Effector memory CD4-positive, alpha-beta T cell (primary cell): ENCODE results near the gene PLXNA2.

Experiments used
- DNase-seq, 3 donors: peaks; one replicate each; pipeline ENCODE4 v3.0.0-alpha.2; 2020
- H3K27ac ChIP-seq: 2 replicates; pipeline ENCODE4 v1.7.0; 2013; ENCODE audit warnings: mild to moderate bottlenecking, low read length, moderate library complexity; ENCODE audit not compliant: insufficient read depth, poor library complexity, severe bottlenecking
- H3K27me3 ChIP-seq: replicated peaks from 2 replicates; pipeline ENCODE4 v1.7.0; 2013; ENCODE audit warnings: mild to moderate bottlenecking, low read length; ENCODE audit not compliant: insufficient read depth, control insufficient read depth, poor library complexity, severe bottlenecking
- H3K36me3 ChIP-seq: 2 replicates; pipeline ENCODE4 v1.7.0; 2013; ENCODE audit warnings: mild to moderate bottlenecking, low read length, moderate library complexity; ENCODE audit not compliant: control insufficient read depth, insufficient read depth
- H3K4me1 ChIP-seq: 2 replicates; pipeline ENCODE4 v1.7.0; 2013; ENCODE audit warnings: low read length, mild to moderate bottlenecking; ENCODE audit not compliant: control insufficient read depth, insufficient read depth, poor library complexity, severe bottlenecking
- H3K4me3 ChIP-seq: 2 replicates; pipeline ENCODE4 v1.7.0; 2013; ENCODE audit warnings: low read length, low read depth, mild to moderate bottlenecking; ENCODE audit not compliant: insufficient read depth, poor library complexity, severe bottlenecking
- H3K9me3 ChIP-seq: 2 replicates; pipeline ENCODE4 v1.7.0; 2013; ENCODE audit warnings: mild to moderate bottlenecking, low read length, moderate library complexity; ENCODE audit not compliant: control insufficient read depth

PLXNA2 gene

DNA sequence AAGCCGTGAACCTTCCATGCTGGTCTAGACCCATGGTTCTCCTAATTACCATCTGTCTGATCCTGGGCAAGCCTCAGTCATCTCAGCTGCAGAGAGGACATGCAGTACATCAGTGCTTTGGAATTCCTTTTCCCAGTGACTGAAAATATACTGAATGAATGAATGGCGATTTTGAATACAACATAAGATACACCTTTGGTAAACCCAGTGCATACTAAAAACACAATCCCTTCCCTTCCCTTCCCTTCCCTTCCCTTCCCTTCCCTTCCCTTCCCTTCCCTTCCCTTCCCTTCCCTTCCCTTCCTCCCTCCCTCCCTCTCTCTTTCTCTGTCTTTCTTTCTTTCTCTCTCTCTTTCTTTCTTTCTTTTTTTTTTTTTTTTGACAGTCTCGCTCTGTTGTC lies 21.3 kb upstream of the PLXNA2 start:
- Histone ChIP-seq H3K4me1 (no peaks in the 10 kb centered on the region), H3K27me3 (no peaks in the 10 kb centered on the region), H3K27ac (no peak overlapping the region), H3K4me3 (no peak overlapping the region), H3K9me3 (no peaks in the 10 kb centered on the region), H3K36me3 (no peaks in the 10 kb centered on the region)
- DNase-seq: no peak

DNA sequence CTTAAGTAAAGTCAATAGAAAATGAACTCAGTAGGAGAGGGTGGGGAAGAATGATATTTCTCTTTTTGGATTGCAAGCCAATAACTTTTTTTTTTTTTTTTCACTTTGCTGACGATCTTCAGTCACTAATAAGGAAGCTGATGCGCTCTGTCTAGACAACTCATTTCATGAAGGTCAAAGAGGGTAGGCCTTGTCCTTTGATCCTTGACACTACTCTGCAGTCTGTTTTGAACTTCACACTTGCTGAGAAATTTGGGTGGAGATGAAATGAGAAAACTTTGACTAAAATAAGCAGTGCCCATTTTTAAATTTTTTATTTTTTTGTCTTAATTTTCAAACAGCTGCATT lies 20.9 kb upstream of the PLXNA2 start:
- H3K36me3 ChIP-seq: no peaks in the 10 kb centered on the region
- DNase-seq: no peak
- no peak overlapping the region for H3K4me3 ChIP-seq
- no peak overlapping the region for H3K27ac ChIP-seq
- no peaks in the 10 kb centered on the region for H3K4me1 ChIP-seq
- H3K27me3 ChIP-seq: no peaks in the 10 kb centered on the region
- no peaks in the 10 kb centered on the region for H3K9me3 ChIP-seq

DNA sequence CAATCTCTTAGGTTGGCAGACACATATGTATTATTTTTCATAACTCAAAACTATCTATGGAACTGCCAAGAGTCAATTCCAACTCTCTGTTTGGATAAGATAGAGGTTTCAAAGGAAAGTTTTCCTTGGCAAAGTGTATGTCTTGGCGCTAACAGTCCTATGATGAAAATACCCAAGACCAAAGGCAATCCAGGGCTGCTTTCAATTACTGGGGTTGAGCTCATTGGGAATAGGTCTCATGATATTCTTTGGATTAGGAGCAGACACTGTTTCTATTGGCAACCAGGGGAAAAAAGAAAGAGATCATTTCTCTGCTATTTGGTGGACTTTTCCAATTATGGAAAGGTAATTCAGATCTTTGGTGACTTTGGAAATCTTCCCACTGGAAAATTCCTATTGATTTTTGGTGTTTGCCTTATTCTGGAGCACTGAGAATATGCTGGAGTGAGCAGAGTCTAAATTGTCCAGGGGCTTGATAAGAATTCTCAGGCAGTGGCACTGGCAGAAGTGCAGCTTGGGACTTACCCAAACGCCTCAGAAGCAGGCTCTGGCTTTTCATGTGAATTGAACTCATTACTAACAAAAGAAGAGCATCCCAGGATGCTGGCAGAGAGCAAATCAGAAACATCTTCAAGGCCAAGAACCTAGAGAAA lies 20.4 kb upstream of the PLXNA2 start:
- Histone ChIP-seq H3K36me3 (no peaks in the 10 kb centered on the region), H3K27ac (no peak overlapping the region), H3K27me3 (no peaks in the 10 kb centered on the region), H3K4me1 (no peaks in the 10 kb centered on the region), H3K4me3 (no peak overlapping the region), H3K9me3 (no peaks in the 10 kb centered on the region)
- DNase-seq: no peak

DNA sequence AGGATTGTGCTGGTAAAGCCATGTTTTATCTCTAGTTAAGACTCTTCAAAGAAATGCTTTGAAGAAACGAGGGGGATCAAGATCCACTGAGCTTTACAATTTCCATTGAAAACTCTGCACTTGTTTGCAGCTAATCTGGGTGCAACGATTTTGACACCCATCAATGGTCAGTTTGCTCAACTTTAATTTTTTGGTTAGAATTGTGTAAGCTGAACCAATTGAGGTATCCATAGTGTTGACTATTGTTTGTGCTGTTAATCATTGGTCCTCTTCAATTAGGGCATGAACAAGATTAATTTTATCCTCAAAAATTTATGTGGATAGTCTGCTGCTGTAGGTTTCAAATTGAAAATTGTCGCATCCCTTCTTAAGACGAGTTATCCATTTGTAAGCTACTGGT lies 17.7 kb upstream of the PLXNA2 start:
- H3K27me3 ChIP-seq: no peaks in the 10 kb centered on the region
- H3K4me3 ChIP-seq: no peak overlapping the region
- no peaks in the 10 kb centered on the region for H3K36me3 ChIP-seq
- DNase-seq: no peak
- H3K4me1 ChIP-seq: no peaks in the 10 kb centered on the region
- H3K9me3 ChIP-seq: no peaks in the 10 kb centered on the region
- H3K27ac ChIP-seq: no peak overlapping the region

DNA sequence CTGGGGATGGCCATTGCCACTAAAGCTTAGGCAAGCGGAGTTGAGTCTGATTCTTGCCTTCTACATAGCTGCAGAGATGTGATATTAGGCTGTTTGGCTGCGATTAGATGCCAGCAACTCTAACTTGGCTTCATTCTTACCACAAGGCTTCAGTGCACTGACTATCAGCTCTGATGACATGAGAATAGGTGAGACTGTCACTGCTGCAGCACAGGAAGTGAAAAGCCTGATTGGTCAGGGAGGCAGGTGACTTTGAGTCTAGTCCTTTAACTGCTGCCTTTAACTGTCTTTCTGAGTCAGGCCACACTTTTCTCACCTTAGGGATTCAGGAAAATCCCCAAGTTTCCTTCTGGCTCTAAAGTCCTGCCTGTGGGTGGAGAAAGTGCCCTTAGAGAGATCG lies 14.1 kb upstream of the PLXNA2 start:
- Histone ChIP-seq H3K4me1 (no peaks in the 10 kb centered on the region), H3K27me3 (no peaks in the 10 kb centered on the region), H3K9me3 (no peaks in the 10 kb centered on the region), H3K27ac (no peak overlapping the region), H3K4me3 (no peak overlapping the region), H3K36me3 (no peaks in the 10 kb centered on the region)
- no peak for DNase-seq

DNA sequence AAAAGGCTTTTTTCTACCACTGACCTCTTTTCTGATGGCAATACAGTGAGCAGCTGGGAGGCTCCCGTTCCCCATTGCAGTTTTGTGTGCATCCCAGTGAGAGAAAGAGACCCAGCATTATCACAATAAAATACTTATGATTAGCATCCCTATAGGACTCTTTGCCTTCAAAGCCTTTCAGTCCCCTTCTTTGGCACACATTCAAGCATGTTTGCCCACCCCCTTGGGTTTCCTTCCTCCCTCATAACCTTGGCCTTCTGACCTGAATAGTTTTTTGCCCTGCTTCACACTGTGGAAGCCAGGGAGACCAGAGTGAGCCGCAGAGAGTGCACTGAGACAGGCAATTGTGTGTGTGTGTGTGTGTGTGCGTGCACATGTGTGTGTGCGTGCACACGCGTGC lies 13.2 kb upstream of the PLXNA2 start:
- H3K36me3 ChIP-seq: no peaks in the 10 kb centered on the region
- no peak overlapping the region for H3K27ac ChIP-seq
- no peak overlapping the region for H3K4me3 ChIP-seq
- no peaks in the 10 kb centered on the region for H3K27me3 ChIP-seq
- no peaks in the 10 kb centered on the region for H3K4me1 ChIP-seq
- no peaks in the 10 kb centered on the region for H3K9me3 ChIP-seq
- no peak for DNase-seq

DNA sequence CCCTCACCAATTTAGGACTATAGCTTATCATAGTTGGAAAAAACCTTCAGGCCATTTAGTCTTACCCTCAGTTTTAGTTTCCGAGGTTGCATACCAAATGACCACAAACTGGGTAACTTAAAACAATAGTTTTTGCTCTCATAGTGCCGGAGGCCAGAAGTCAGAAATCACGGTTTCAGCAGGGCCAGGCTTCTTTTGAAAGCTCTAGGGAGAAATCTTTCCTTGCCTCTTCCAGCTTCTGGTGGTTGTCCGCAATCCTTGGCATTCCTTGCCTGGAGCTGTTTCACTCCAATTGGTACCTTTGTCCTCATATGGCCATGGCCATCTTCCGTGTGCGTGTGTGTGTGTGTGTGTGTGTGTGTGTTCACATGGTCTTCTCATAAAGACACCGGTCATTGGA lies 12.4 kb upstream of the PLXNA2 start:
- no peaks in the 10 kb centered on the region for H3K36me3 ChIP-seq
- no peaks in the 10 kb centered on the region for H3K27me3 ChIP-seq
- no peaks in the 10 kb centered on the region for H3K4me1 ChIP-seq
- no peak overlapping the region for H3K4me3 ChIP-seq
- H3K9me3 ChIP-seq: no peaks in the 10 kb centered on the region
- DNase-seq: no peak
- no peak overlapping the region for H3K27ac ChIP-seq

DNA sequence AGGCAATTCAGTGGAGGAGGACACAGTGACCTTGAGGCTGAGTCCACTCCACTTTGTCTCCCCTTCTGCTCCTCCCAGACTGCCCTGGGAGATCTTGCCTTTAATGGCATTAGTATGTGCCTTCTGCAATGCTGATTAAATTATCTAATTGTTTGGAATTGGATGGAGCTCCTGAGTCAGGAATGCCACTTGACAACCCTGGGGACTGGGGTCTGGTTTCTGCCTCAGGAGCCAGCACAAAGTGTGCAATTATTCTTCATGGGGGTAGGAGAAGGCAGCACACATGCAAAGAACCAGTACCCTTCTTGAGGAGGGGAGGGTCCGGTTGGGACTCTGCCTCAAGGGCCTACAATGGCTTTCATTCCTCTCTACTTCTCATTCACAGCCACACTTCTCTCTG lies 11.9 kb upstream of the PLXNA2 start:
- no peak overlapping the region for H3K27ac ChIP-seq
- no peaks in the 10 kb centered on the region for H3K4me1 ChIP-seq
- H3K9me3 ChIP-seq: no peaks in the 10 kb centered on the region
- no peaks in the 10 kb centered on the region for H3K36me3 ChIP-seq
- no peak for DNase-seq
- no peaks in the 10 kb centered on the region for H3K27me3 ChIP-seq
- no peak overlapping the region for H3K4me3 ChIP-seq

DNA sequence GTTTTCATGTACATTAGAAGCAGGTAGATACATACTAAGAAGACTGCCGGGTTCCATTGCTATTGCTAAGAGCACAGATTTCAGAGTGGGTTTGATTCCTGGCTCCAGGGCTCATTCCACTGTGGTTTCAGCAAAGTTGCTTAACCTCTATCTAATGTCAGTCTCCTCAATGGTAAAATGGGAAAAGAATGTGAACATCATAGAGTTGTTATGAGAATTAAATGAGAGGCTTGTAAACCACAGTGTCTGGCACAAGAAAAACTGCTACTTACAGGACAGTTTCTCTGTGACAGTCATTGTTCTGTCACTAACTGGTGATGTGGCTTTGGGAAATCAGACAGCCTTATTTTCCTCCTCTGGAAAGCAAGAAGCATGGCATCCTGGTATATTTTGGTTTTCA lies 10.7 kb upstream of the PLXNA2 start:
- no peaks in the 10 kb centered on the region for H3K36me3 ChIP-seq
- H3K27me3 ChIP-seq: no peaks in the 10 kb centered on the region
- H3K4me3 ChIP-seq: no peak overlapping the region
- H3K4me1 ChIP-seq: no peaks in the 10 kb centered on the region
- H3K9me3 ChIP-seq: no peaks in the 10 kb centered on the region
- no peak for DNase-seq
- no peak overlapping the region for H3K27ac ChIP-seq

DNA sequence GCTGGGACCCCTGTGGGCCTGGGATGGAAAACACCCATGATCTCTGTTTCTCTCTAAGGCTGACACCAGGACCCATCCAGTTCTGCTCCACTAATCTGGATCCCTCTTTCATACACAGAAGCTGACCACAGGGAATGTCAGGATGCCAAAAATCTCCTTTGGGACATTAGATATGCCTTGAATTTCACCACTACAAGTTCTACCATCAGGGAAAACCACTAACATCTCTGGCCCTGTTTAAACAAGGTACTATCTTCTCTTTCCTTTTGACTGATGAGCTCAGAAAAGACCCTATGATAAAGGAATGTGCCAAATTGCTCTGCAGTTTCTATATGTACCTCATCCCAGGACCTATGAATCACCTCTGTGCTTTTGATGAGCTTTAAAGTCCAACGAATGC lies 10.2 kb upstream of the PLXNA2 start:
- Histone ChIP-seq H3K9me3 (no peaks in the 10 kb centered on the region), H3K4me1 (no peaks in the 10 kb centered on the region), H3K27ac (no peak overlapping the region), H3K27me3 (no peaks in the 10 kb centered on the region), H3K4me3 (no peak overlapping the region), H3K36me3 (no peaks in the 10 kb centered on the region)
- no peak for DNase-seq
